ENCODE results near the gene TTC24. TPM values are rescaled to one million over a fixed set of nuclear protein-coding genes. Genes with fewer than 3 reads are reported as not detected.
"Not testable (repeated sequence)": the region's sequence is repeated elsewhere in the genome, so short reads cannot be mapped to it uniquely, and the experiment has no call there.

The TTC24 gene
- total RNA-seq, 2 experiments from 2014 or later = 18.7 to 19.6 TPM

DNA sequence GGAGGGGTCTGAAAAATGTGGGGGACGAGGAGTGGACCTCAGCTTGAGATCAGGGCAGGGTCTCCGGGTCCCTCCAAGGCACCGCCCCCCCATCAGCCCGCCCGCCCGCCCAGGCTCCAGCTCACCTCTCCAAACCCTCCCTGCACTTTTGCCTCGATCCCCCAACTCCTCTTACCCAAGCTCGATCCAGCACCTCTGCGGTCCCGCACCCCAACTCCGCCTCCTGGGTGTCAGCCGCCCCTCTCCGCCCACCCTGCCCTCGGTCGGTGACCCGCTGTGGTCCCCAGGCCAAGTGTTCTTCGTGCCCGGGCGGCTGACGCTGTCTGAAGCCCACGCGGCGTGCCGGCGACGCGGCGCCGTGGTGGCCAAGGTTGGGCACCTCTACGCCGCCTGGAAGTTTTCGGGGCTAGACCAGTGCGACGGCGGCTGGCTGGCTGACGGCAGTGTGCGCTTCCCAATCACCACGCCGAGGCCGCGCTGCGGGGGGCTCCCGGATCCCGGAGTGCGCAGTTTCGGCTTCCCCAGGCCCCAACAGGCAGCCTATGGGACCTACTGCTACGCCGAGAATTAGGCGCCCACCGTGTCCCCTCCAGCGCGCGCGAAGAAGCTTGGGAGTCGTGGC lies 45.4 kb downstream of the TTC24 start:
- Mint-ChIP-seq H3K9me3 (no peaks in the 10 kb centered on the region), H3K4me1 (peaks cover 5% of the 10 kb centered on the region), H3K27ac (no peak overlapping the region), H3K4me3 (no peak overlapping the region), H3K27me3 (peaks cover 79% of the 10 kb centered on the region), H3K36me3 (no peaks in the 10 kb centered on the region)
- no peak for DNase-seq

DNA sequence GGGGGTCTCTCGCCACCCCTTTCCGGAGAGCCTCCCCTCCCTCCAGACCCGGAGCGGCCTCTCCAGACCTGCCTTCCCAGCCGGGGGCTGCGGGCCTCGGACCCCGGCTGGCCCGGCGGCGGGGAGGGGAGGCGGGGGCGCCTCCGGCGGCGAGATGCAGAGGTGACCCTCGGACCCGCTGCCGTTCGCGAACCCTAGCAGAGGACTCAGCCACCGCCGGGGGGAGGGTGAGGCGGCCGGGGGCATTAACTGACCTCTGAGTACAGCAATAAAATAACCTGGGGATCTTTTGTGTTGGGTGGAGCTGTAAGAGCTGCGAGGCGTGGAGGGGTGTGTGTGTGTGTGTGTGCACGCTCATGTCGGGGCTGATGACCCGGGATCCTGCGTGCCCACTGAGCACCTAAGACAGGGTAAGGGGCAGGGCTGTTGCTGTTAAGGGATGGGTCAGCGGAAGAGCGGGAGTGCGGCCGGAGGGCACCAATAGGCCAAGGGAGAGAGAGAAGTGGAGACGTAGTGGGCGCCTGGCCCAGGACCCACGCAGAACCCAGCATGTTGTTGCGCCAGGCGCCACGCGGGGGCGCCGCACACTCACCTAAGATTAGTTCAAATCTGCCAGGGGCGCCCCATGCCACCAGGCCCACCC lies 46.0 kb downstream of the TTC24 start:
- Mint-ChIP-seq H3K4me3 (peak overlapping the region; percentile 38), H3K9me3 (no peaks in the 10 kb centered on the region), H3K27ac (no peak overlapping the region), H3K4me1 (peaks cover 5% of the 10 kb centered on the region), H3K27me3 (peaks cover 79% of the 10 kb centered on the region), H3K36me3 (no peaks in the 10 kb centered on the region)
- peak; percentile 52 for DNase-seq

DNA sequence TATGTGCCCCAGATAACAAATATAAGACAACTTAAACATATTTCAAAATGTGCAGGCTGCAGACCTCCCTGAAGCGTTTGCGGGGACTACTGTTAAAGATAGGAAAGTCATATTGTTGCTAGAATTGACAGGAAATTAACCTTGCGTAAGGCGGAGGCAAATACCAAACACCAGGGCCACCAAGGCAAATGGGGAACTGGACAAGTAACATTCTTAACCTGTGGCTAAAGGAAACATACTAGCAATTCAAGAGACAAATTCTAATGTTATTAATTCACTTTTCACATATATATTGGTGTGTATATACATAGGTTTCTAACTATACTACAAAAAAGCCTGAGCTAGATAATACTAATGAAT lies 46.5 kb downstream of the TTC24 start:
- no peaks in the 10 kb centered on the region for H3K36me3 Mint-ChIP-seq
- H3K4me1 Mint-ChIP-seq = peaks cover 5% of the 10 kb centered on the region
- peaks cover 80% of the 10 kb centered on the region for H3K27me3 Mint-ChIP-seq
- DNase-seq = no peak
- no peaks in the 10 kb centered on the region for H3K9me3 Mint-ChIP-seq
- H3K27ac Mint-ChIP-seq = no peak overlapping the region
- no peak overlapping the region for H3K4me3 Mint-ChIP-seq

DNA sequence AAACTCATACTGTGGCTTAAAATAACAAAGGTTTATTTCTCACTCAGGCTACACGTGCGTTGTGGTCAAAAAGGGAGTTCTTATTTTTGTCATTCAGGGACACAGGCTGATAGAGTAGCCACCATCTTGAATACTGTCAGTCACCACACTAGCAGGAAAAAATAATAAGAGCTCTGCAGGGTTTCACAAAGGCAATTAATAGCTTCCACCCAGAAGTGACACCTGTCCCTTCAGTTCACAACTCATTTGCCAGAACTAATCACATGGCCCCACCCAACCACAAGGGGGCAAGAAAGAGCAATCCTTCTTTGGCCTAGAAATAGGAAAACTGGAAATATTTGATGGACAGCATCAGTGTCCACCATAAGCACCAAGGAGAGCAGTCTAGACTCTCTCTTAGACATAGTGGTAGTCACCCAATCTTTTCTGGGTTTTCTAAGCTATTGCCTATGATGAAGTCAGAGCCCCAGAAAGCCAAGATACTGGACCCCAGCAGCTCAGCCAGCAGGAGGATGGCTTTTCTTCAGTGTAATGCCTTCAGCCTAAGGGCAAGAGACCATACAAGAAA lies 47.9 kb downstream of the TTC24 start:
- H3K9me3 Mint-ChIP-seq = no peaks in the 10 kb centered on the region
- H3K4me1 Mint-ChIP-seq = peaks cover 5% of the 10 kb centered on the region
- H3K27me3 Mint-ChIP-seq = peaks cover 80% of the 10 kb centered on the region
- no peak overlapping the region for H3K27ac Mint-ChIP-seq
- DNase-seq = no peak
- no peaks in the 10 kb centered on the region for H3K36me3 Mint-ChIP-seq
- H3K4me3 Mint-ChIP-seq = no peak overlapping the region

DNA sequence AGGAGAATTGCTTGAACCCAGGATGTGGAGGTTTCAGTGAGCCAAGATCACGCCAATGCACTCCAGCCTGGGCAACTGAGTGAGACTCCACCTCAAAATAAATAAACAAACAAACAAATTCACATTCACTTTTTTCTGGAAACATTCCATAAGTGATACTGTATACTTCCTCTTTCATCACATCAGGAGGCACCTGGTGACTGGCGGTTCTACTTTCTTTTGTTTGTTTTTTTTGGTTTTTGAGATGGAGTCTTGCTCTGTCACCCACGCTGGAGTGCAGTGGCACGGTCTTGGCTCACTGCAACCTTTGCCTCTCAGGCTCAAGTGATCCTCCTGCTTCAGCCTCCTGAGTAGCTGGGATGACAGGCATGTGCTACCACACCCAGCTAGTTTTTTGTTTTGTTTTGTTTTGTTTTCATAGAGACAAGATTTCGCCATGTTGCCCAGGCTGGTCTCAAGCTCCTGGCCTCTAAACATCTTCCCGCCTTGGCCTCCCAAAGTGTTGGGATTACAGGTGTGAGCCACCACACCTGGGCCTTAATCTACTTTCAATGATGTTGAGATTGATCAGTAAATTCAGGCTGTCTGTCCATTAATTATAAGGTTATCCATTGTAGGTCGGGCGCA lies 50.4 kb downstream of the TTC24 start:
- DNase-seq = no peak
- H3K9me3 Mint-ChIP-seq = no peaks in the 10 kb centered on the region
- H3K27ac Mint-ChIP-seq = no peak overlapping the region
- H3K36me3 Mint-ChIP-seq = no peaks in the 10 kb centered on the region
- H3K4me1 Mint-ChIP-seq = peaks cover 5% of the 10 kb centered on the region
- H3K4me3 Mint-ChIP-seq = no peak overlapping the region
- H3K27me3 Mint-ChIP-seq = peaks cover 74% of the 10 kb centered on the region

DNA sequence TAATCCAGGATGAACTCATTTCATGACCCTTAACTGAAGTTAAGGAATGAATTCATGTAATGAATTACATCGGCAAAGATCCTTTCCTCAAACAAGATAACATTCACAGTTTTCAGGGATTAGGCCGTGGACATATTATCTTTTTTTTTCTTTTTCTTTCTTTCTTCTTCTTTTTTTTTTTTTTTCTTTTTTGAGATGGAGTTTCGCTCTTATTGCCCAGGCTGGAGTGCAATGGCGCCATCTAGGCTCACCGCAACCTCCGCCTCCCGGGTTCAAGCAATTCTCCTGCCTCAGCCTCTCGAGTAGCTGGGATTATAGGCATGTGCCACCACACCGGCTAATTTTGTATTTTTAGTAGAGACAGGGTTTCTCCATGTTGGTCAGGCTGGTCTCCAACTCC lies 51.6 kb downstream of the TTC24 start:
- not testable (repeated sequence) for H3K9me3 Mint-ChIP-seq, H3K4me3 Mint-ChIP-seq, H3K27ac Mint-ChIP-seq, H3K4me1 Mint-ChIP-seq, H3K36me3 Mint-ChIP-seq, DNase-seq
- H3K27me3 Mint-ChIP-seq = peaks cover 72% of the 10 kb centered on the region

DNA sequence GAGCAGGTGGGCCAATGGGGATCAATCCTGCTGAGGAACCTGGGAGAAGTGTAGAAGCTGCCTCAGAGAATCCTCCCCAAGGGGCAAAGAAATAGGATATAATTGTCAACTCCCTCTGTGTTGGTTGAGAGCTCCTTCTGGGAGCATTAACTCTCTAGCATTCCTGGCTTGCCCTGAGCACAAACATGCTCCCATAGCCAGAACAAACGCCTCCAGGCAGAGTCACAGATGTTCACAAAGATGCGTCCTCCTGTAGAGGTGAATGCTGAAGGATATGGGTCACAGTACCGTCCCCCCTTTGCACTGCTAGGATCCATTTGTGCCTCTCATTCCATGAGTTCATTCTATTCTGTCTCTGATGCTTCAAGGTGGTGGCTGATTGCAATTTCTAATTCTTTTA lies 52.8 kb downstream of the TTC24 start:
- Mint-ChIP-seq H3K9me3 (no peaks in the 10 kb centered on the region), H3K27ac (no peak overlapping the region), H3K36me3 (no peaks in the 10 kb centered on the region), H3K4me1 (no peaks in the 10 kb centered on the region), H3K4me3 (no peak overlapping the region), H3K27me3 (peaks cover 75% of the 10 kb centered on the region)
- DNase-seq = no peak

Other genes with a start within 250 kb of the TTC24 start
- gene CCT3, start 241.4 kb upstream of the TTC24 start, total RNA-seq = 100 to 1,000 TPM; 497 to 499 TPM
- gene TSACC, start 241.2 kb upstream of the TTC24 start, total RNA-seq = not detected
- not detected for gene RHBG, start 210.5 kb upstream of the TTC24 start, total RNA-seq
- 10 to 100 TPM; 25.7 to 27.8 TPM for gene MEF2D, start 78.9 kb upstream of the TTC24 start, total RNA-seq
- 10 to 100 TPM; 13.5 to 14.9 TPM for gene IQGAP3, start 7.2 kb upstream of the TTC24 start, total RNA-seq
- 10 to 100 TPM; 65.9 to 68.2 TPM for gene NAXE, start 12.1 kb downstream of the TTC24 start, total RNA-seq
- 100 to 1,000 TPM; 103 TPM for gene GPATCH4, start 21.8 kb downstream of the TTC24 start, total RNA-seq
- gene HAPLN2, start 39.7 kb downstream of the TTC24 start, total RNA-seq = not detected
- gene BCAN, start 62.4 kb downstream of the TTC24 start, total RNA-seq = not detected
- gene NES, start 97.7 kb downstream of the TTC24 start, total RNA-seq = under 1 TPM in 1 of 2 experiments, not detected in 1; 0.04 TPM
- gene CRABP2, start 125.9 kb downstream of the TTC24 start, total RNA-seq = 1 to 10 TPM; 1.2 to 1.6 TPM
- 10 to 100 TPM; 24.4 to 24.9 TPM for gene METTL25B, start 148.7 kb downstream of the TTC24 start, total RNA-seq
- gene ISG20L2, start 149.0 kb downstream of the TTC24 start, total RNA-seq = 10 to 100 TPM; 74.9 to 77.4 TPM
- 10 to 100 TPM; 85.1 to 94.6 TPM for gene MRPL24, start 161.4 kb downstream of the TTC24 start, total RNA-seq
- gene HDGF, start 172.0 kb downstream of the TTC24 start, total RNA-seq = 100 to 1,000 TPM; 271 to 274 TPM
- 10 to 100 TPM; 91.8 to 96.0 TPM for gene PRCC, start 187.8 kb downstream of the TTC24 start, total RNA-seq
- 100 to 1,000 TPM; 186 TPM for gene SH2D2A, start 237.1 kb downstream of the TTC24 start, total RNA-seq